Measurements from ENCODE around the gene LCNL1.

The LCNL1 gene

GRCh38 chr9:137017071-137017470 is 34.3 kb downstream of the LCNL1 start:
- H3K36me3 ChIP-seq (ENCODE audit: control insufficient read depth, insufficient read depth, low read length), result no peaks in the 10 kb centered on the region
- no peak overlapping the region for H3K9ac ChIP-seq (ENCODE audit: low read depth, low read length)
- H3K4me3 ChIP-seq (ENCODE audit: low read depth, low read length), result no peak overlapping the region
- H3K9me3 ChIP-seq (ENCODE audit: control insufficient read depth, insufficient read depth, low read length), result no peaks in the 10 kb centered on the region
- no peak overlapping the region for H3K27ac ChIP-seq (ENCODE audit: low read depth, low read length)
- no peaks in the 10 kb centered on the region for H3K27me3 ChIP-seq (ENCODE audit: control insufficient read depth, insufficient read depth, low read length)
- H3K4me1 ChIP-seq (ENCODE audit: control insufficient read depth, insufficient read depth, low read length), result no peaks in the 10 kb centered on the region

GRCh38 chr9:137017791-137018497 is 35.2 kb downstream of the LCNL1 start:
- Histone ChIP-seq H3K9ac (ENCODE audit: low read depth, low read length) (no peak overlapping the region), H3K36me3 (ENCODE audit: control insufficient read depth, insufficient read depth, low read length) (no peaks in the 10 kb centered on the region), H3K27me3 (ENCODE audit: control insufficient read depth, insufficient read depth, low read length) (no peaks in the 10 kb centered on the region), H3K4me3 (ENCODE audit: low read depth, low read length) (no peak overlapping the region), H3K9me3 (ENCODE audit: control insufficient read depth, insufficient read depth, low read length) (no peaks in the 10 kb centered on the region), H3K4me1 (ENCODE audit: control insufficient read depth, insufficient read depth, low read length) (no peaks in the 10 kb centered on the region), H3K27ac (ENCODE audit: low read depth, low read length) (no peak overlapping the region)

- Histone ChIP-seq H3K36me3 (ENCODE audit: control insufficient read depth, insufficient read depth, low read length) (no peaks in the 10 kb centered on the region), H3K4me3 (ENCODE audit: low read depth, low read length) (no peak overlapping the region), H3K9me3 (ENCODE audit: control insufficient read depth, insufficient read depth, low read length) (no peaks in the 10 kb centered on the region), H3K27ac (ENCODE audit: low read depth, low read length) (no peak overlapping the region), H3K9ac (ENCODE audit: low read depth, low read length) (no peak overlapping the region), H3K27me3 (ENCODE audit: control insufficient read depth, insufficient read depth, low read length) (no peaks in the 10 kb centered on the region), H3K4me1 (ENCODE audit: control insufficient read depth, insufficient read depth, low read length) (no peaks in the 10 kb centered on the region)
These were observed 36.2 kb downstream of the LCNL1 start for GRCh38 chr9:137018761-137019559.

- Histone ChIP-seq H3K4me1 (ENCODE audit: control insufficient read depth, insufficient read depth, low read length) (no peaks in the 10 kb centered on the region), H3K9me3 (ENCODE audit: control insufficient read depth, insufficient read depth, low read length) (no peaks in the 10 kb centered on the region), H3K27ac (ENCODE audit: low read depth, low read length) (no peak overlapping the region), H3K27me3 (ENCODE audit: control insufficient read depth, insufficient read depth, low read length) (no peaks in the 10 kb centered on the region), H3K4me3 (ENCODE audit: low read depth, low read length) (no peak overlapping the region), H3K36me3 (ENCODE audit: control insufficient read depth, insufficient read depth, low read length) (no peaks in the 10 kb centered on the region), H3K9ac (ENCODE audit: low read depth, low read length) (no peak overlapping the region)
These were observed 37.3 kb downstream of the LCNL1 start for GRCh38 chr9:137019891-137020683.

GRCh38 chr9:137020771-137021567 is 38.2 kb downstream of the LCNL1 start:
- Histone ChIP-seq H3K27me3 (ENCODE audit: control insufficient read depth, insufficient read depth, low read length) (no peaks in the 10 kb centered on the region), H3K9ac (ENCODE audit: low read depth, low read length) (no peak overlapping the region), H3K36me3 (ENCODE audit: control insufficient read depth, insufficient read depth, low read length) (no peaks in the 10 kb centered on the region), H3K4me1 (ENCODE audit: control insufficient read depth, insufficient read depth, low read length) (no peaks in the 10 kb centered on the region), H3K4me3 (ENCODE audit: low read depth, low read length) (no peak overlapping the region), H3K9me3 (ENCODE audit: control insufficient read depth, insufficient read depth, low read length) (no peaks in the 10 kb centered on the region), H3K27ac (ENCODE audit: low read depth, low read length) (no peak overlapping the region)

- no peak overlapping the region for H3K9ac ChIP-seq (ENCODE audit: low read depth, low read length)
- H3K4me3 ChIP-seq (ENCODE audit: low read depth, low read length), result no peak overlapping the region
- H3K27ac ChIP-seq (ENCODE audit: low read depth, low read length), result no peak overlapping the region
- H3K9me3 ChIP-seq (ENCODE audit: control insufficient read depth, insufficient read depth, low read length), result no peaks in the 10 kb centered on the region
- H3K36me3 ChIP-seq (ENCODE audit: control insufficient read depth, insufficient read depth, low read length), result no peaks in the 10 kb centered on the region
- peaks cover 2% of the 10 kb centered on the region for H3K27me3 ChIP-seq (ENCODE audit: control insufficient read depth, insufficient read depth, low read length)
- H3K4me1 ChIP-seq (ENCODE audit: control insufficient read depth, insufficient read depth, low read length), result no peaks in the 10 kb centered on the region
These were observed 38.8 kb downstream of the LCNL1 start for GRCh38 chr9:137021568-137021978.

GRCh38 chr9:137021979-137022661 is 39.3 kb downstream of the LCNL1 start:
- Histone ChIP-seq H3K27me3 (ENCODE audit: control insufficient read depth, insufficient read depth, low read length) (peaks cover 8% of the 10 kb centered on the region), H3K4me3 (ENCODE audit: low read depth, low read length) (no peak overlapping the region), H3K9me3 (ENCODE audit: control insufficient read depth, insufficient read depth, low read length) (no peaks in the 10 kb centered on the region), H3K9ac (ENCODE audit: low read depth, low read length) (no peak overlapping the region), H3K36me3 (ENCODE audit: control insufficient read depth, insufficient read depth, low read length) (no peaks in the 10 kb centered on the region), H3K4me1 (ENCODE audit: control insufficient read depth, insufficient read depth, low read length) (no peaks in the 10 kb centered on the region), H3K27ac (ENCODE audit: low read depth, low read length) (no peak overlapping the region)

GRCh38 chr9:137022662-137023008 is 39.8 kb downstream of the LCNL1 start:
- H3K4me1 ChIP-seq (ENCODE audit: control insufficient read depth, insufficient read depth, low read length), result no peaks in the 10 kb centered on the region
- H3K4me3 ChIP-seq (ENCODE audit: low read depth, low read length), result no peak overlapping the region
- no peaks in the 10 kb centered on the region for H3K9me3 ChIP-seq (ENCODE audit: control insufficient read depth, insufficient read depth, low read length)
- no peak overlapping the region for H3K9ac ChIP-seq (ENCODE audit: low read depth, low read length)
- no peaks in the 10 kb centered on the region for H3K36me3 ChIP-seq (ENCODE audit: control insufficient read depth, insufficient read depth, low read length)
- H3K27me3 ChIP-seq (ENCODE audit: control insufficient read depth, insufficient read depth, low read length), result peaks cover 13% of the 10 kb centered on the region
- H3K27ac ChIP-seq (ENCODE audit: low read depth, low read length), result no peak overlapping the region

- no peaks in the 10 kb centered on the region for H3K36me3 ChIP-seq (ENCODE audit: control insufficient read depth, insufficient read depth, low read length)
- no peak overlapping the region for H3K4me3 ChIP-seq (ENCODE audit: low read depth, low read length)
- H3K27ac ChIP-seq (ENCODE audit: low read depth, low read length), result no peak overlapping the region
- no peaks in the 10 kb centered on the region for H3K4me1 ChIP-seq (ENCODE audit: control insufficient read depth, insufficient read depth, low read length)
- H3K9ac ChIP-seq (ENCODE audit: low read depth, low read length), result no peak overlapping the region
- peaks cover 13% of the 10 kb centered on the region for H3K27me3 ChIP-seq (ENCODE audit: control insufficient read depth, insufficient read depth, low read length)
- no peaks in the 10 kb centered on the region for H3K9me3 ChIP-seq (ENCODE audit: control insufficient read depth, insufficient read depth, low read length)
These were observed 40.4 kb downstream of the LCNL1 start for GRCh38 chr9:137023157-137023556.

- H3K4me3 ChIP-seq (ENCODE audit: low read depth, low read length), result no peak overlapping the region
- 0 out of 2 replicates have a peak, but pooled peaks cover 2% of the 10 kb centered on the region for H3K4me1 ChIP-seq (ENCODE audit: control insufficient read depth, insufficient read depth, low read length)
- H3K9me3 ChIP-seq (ENCODE audit: control insufficient read depth, insufficient read depth, low read length), result no peaks in the 10 kb centered on the region
- no peak overlapping the region for H3K9ac ChIP-seq (ENCODE audit: low read depth, low read length)
- peaks cover 17% of the 10 kb centered on the region for H3K27me3 ChIP-seq (ENCODE audit: control insufficient read depth, insufficient read depth, low read length)
- H3K27ac ChIP-seq (ENCODE audit: low read depth, low read length), result no peak overlapping the region
- H3K36me3 ChIP-seq (ENCODE audit: control insufficient read depth, insufficient read depth, low read length), result no peaks in the 10 kb centered on the region
These were observed 40.8 kb downstream of the LCNL1 start for GRCh38 chr9:137023583-137023991.

Measured in HUES48 (cell line).